ENCODE measurements around the gene KCNMB4.

KCNMB4 gene

GRCh38 chr12:70427611-70428010 lies 61.5 kb downstream of the KCNMB4 start:
- no peak for DNase-seq (ENCODE audit: low spot score in 2 of 2)
- H3K4me3 ChIP-seq = no peak overlapping the region
- H3K4me1 ChIP-seq = no peaks in the 10 kb centered on the region
- H3K27me3 ChIP-seq (ENCODE audit: low read depth) = no peaks in the 10 kb centered on the region
- no peaks in the 10 kb centered on the region for H3K36me3 ChIP-seq (replicated peaks)
- no peaks in the 10 kb centered on the region for H3K9me3 ChIP-seq
- in situ Hi-C loops (cut with MboI; ENCODE audit: low sequenced_read_pairs) = no loop called here

- no peaks in the 10 kb centered on the region for H3K4me1 ChIP-seq
- no peak overlapping the region for H3K4me3 ChIP-seq
- in situ Hi-C loops (cut with MboI; ENCODE audit: low sequenced_read_pairs) = no loop called here
- no peaks in the 10 kb centered on the region for H3K27me3 ChIP-seq (ENCODE audit: low read depth)
- no peak for DNase-seq (ENCODE audit: low spot score in 2 of 2)
- H3K36me3 ChIP-seq (replicated peaks) = no peaks in the 10 kb centered on the region
- H3K9me3 ChIP-seq = no peaks in the 10 kb centered on the region
Observed at GRCh38 chr12:70430400-70430799, 64.3 kb downstream of the KCNMB4 start.

GRCh38 chr12:70436836-70437235 lies 70.7 kb downstream of the KCNMB4 start:
- no peaks in the 10 kb centered on the region for H3K4me1 ChIP-seq
- no peaks in the 10 kb centered on the region for H3K27me3 ChIP-seq (ENCODE audit: low read depth)
- H3K36me3 ChIP-seq (replicated peaks) = no peaks in the 10 kb centered on the region
- in situ Hi-C loops (cut with MboI; ENCODE audit: low sequenced_read_pairs) = no loop called here
- no peaks in the 10 kb centered on the region for H3K9me3 ChIP-seq
- DNase-seq (ENCODE audit: low spot score in 2 of 2) = no peak
- no peak overlapping the region for H3K4me3 ChIP-seq

- DNase-seq (ENCODE audit: low spot score in 2 of 2) = no peak
- in situ Hi-C loops (cut with MboI; ENCODE audit: low sequenced_read_pairs) = no loop called here
Observed at GRCh38 chr12:70443062-70443673, 77.1 kb downstream of the KCNMB4 start.

GRCh38 chr12:70444903-70445302 lies 78.8 kb downstream of the KCNMB4 start:
- in situ Hi-C loops (cut with MboI; ENCODE audit: low sequenced_read_pairs) = no loop called here
- Histone ChIP-seq H3K27me3 (ENCODE audit: low read depth) (no peaks in the 10 kb centered on the region), H3K9me3 (no peaks in the 10 kb centered on the region), H3K36me3 (replicated peaks) (no peaks in the 10 kb centered on the region), H3K4me3 (no peak overlapping the region), H3K4me1 (no peaks in the 10 kb centered on the region)
- no peak for DNase-seq (ENCODE audit: low spot score in 2 of 2)

More at GRCh38 chr12:70443062-70443673, 77.1 kb downstream of the KCNMB4 start:
- Histone ChIP-seq H3K27me3 (ENCODE audit: low read depth) (no peaks in the 10 kb centered on the region), H3K9me3 (no peaks in the 10 kb centered on the region), H3K4me3 (no peak overlapping the region), H3K36me3 (replicated peaks) (no peaks in the 10 kb centered on the region), H3K4me1 (no peaks in the 10 kb centered on the region)

- in situ Hi-C loops (cut with MboI; ENCODE audit: low sequenced_read_pairs) = no loop called here
- no peaks in the 10 kb centered on the region for H3K9me3 ChIP-seq
- no peak overlapping the region for H3K4me3 ChIP-seq
- no peaks in the 10 kb centered on the region for H3K36me3 ChIP-seq (replicated peaks)
- no peaks in the 10 kb centered on the region for H3K4me1 ChIP-seq
- no peaks in the 10 kb centered on the region for H3K27me3 ChIP-seq (ENCODE audit: low read depth)
- DNase-seq (ENCODE audit: low spot score in 2 of 2) = no peak
Observed at GRCh38 chr12:70448371-70448770, 82.3 kb downstream of the KCNMB4 start.

GRCh38 chr12:70449074-70449752 lies 83.1 kb downstream of the KCNMB4 start:
- Histone ChIP-seq H3K4me3 (no peak overlapping the region), H3K27me3 (ENCODE audit: low read depth) (no peaks in the 10 kb centered on the region), H3K4me1 (no peaks in the 10 kb centered on the region), H3K36me3 (replicated peaks) (no peaks in the 10 kb centered on the region), H3K9me3 (no peaks in the 10 kb centered on the region)
- in situ Hi-C loops (cut with MboI; ENCODE audit: low sequenced_read_pairs) = no loop called here
- no peak for DNase-seq (ENCODE audit: low spot score in 2 of 2)

GRCh38 chr12:70449753-70450341 lies 83.8 kb downstream of the KCNMB4 start:
- no peak for DNase-seq (ENCODE audit: low spot score in 2 of 2)
- no peaks in the 10 kb centered on the region for H3K9me3 ChIP-seq
- H3K4me1 ChIP-seq = no peaks in the 10 kb centered on the region
- no peak overlapping the region for H3K4me3 ChIP-seq
- in situ Hi-C loops (cut with MboI; ENCODE audit: low sequenced_read_pairs) = no loop called here
- no peaks in the 10 kb centered on the region for H3K36me3 ChIP-seq (replicated peaks)
- no peaks in the 10 kb centered on the region for H3K27me3 ChIP-seq (ENCODE audit: low read depth)

GRCh38 chr12:70451528-70451927 lies 85.4 kb downstream of the KCNMB4 start:
- no peaks in the 10 kb centered on the region for H3K36me3 ChIP-seq (replicated peaks)
- in situ Hi-C loops (cut with MboI; ENCODE audit: low sequenced_read_pairs) = no loop called here
- H3K4me3 ChIP-seq = no peak overlapping the region
- no peaks in the 10 kb centered on the region for H3K4me1 ChIP-seq
- no peaks in the 10 kb centered on the region for H3K9me3 ChIP-seq
- no peak for DNase-seq (ENCODE audit: low spot score in 2 of 2)
- no peaks in the 10 kb centered on the region for H3K27me3 ChIP-seq (ENCODE audit: low read depth)

- Histone ChIP-seq H3K4me3 (no peak overlapping the region), H3K36me3 (replicated peaks) (no peaks in the 10 kb centered on the region), H3K4me1 (no peaks in the 10 kb centered on the region), H3K27me3 (ENCODE audit: low read depth) (no peaks in the 10 kb centered on the region; the same call in 1 of the 2 replicates), H3K9me3 (no peaks in the 10 kb centered on the region; the same call in 1 of the 2 replicates)
- in situ Hi-C loops (cut with MboI; ENCODE audit: low sequenced_read_pairs) = no loop called here
- no peak for DNase-seq (ENCODE audit: low spot score in 2 of 2)
Observed at GRCh38 chr12:70456953-70457352, 90.9 kb downstream of the KCNMB4 start.

- in situ Hi-C loops (cut with MboI; ENCODE audit: low sequenced_read_pairs) = no loop called here
- Histone ChIP-seq H3K27me3 (ENCODE audit: low read depth) (no peaks in the 10 kb centered on the region; the same call in 1 of the 2 replicates), H3K36me3 (replicated peaks) (no peaks in the 10 kb centered on the region), H3K4me1 (no peaks in the 10 kb centered on the region), H3K4me3 (no peak overlapping the region), H3K9me3 (peaks cover 8% of the 10 kb centered on the region; the same call in 1 of the 2 replicates)
- DNase-seq (ENCODE audit: low spot score in 2 of 2) = no peak
Observed at GRCh38 chr12:70459786-70460185, 93.7 kb downstream of the KCNMB4 start.

- DNase-seq (ENCODE audit: low spot score in 2 of 2) = no peak
- Histone ChIP-seq H3K36me3 (replicated peaks) (no peaks in the 10 kb centered on the region), H3K4me1 (no peaks in the 10 kb centered on the region), H3K9me3 (peaks cover 9% of the 10 kb centered on the region; the same call in 1 of the 2 replicates), H3K27me3 (ENCODE audit: low read depth) (no peaks in the 10 kb centered on the region; the same call in 1 of the 2 replicates), H3K4me3 (no peak overlapping the region)
- in situ Hi-C loops (cut with MboI; ENCODE audit: low sequenced_read_pairs) = no loop called here
Observed at GRCh38 chr12:70463997-70464396, 97.9 kb downstream of the KCNMB4 start.

GRCh38 chr12:70466753-70467152 lies 100.7 kb downstream of the KCNMB4 start:
- no peak for DNase-seq (ENCODE audit: low spot score in 2 of 2)
- in situ Hi-C loops (cut with MboI; ENCODE audit: low sequenced_read_pairs) = no loop called here
- no peaks in the 10 kb centered on the region for H3K36me3 ChIP-seq (replicated peaks)
- H3K4me1 ChIP-seq = no peaks in the 10 kb centered on the region
- no peaks in the 10 kb centered on the region; the same call in 1 of the 2 replicates for H3K27me3 ChIP-seq (ENCODE audit: low read depth)
- no peak overlapping the region for H3K4me3 ChIP-seq
- H3K9me3 ChIP-seq = peaks cover 9% of the 10 kb centered on the region; the same call in 1 of the 2 replicates

GRCh38 chr12:70467476-70467875 lies 101.4 kb downstream of the KCNMB4 start:
- no peak for DNase-seq (ENCODE audit: low spot score in 2 of 2)
- peaks cover 9% of the 10 kb centered on the region; the same call in 1 of the 2 replicates for H3K9me3 ChIP-seq
- no peaks in the 10 kb centered on the region for H3K27me3 ChIP-seq (ENCODE audit: low read depth)
- no peak overlapping the region for H3K4me3 ChIP-seq
- in situ Hi-C loops (cut with MboI; ENCODE audit: low sequenced_read_pairs) = no loop called here
- no peaks in the 10 kb centered on the region for H3K36me3 ChIP-seq (replicated peaks)
- no peaks in the 10 kb centered on the region for H3K4me1 ChIP-seq

Measured in HAP-1 (cell line).